Loucy (cell line): ENCODE results near the gene CLASP1.

Source experiments
- H2AFZ ChIP-seq: fragments of 200-600 bp; sonication (generic); 2 replicates; pipeline ENCODE4 v1.6.0; 2016; ENCODE audit warnings: antibody characterized with exemption, mild to moderate bottlenecking, low read length, moderate library complexity
- H3F3A ChIP-seq: fragments of 200-600 bp; 2 replicates; pipeline ENCODE4 v1.6.0; 2016; ENCODE audit warnings: antibody characterized with exemption, low read depth, mild to moderate bottlenecking
- H3K27me3 ChIP-seq: fragments of 200-600 bp; sonication (generic); 2 replicates; pipeline ENCODE4 v1.6.1; 2014; ENCODE audit warnings: low read length, mild to moderate bottlenecking; ENCODE audit not compliant: insufficient read depth, poor library complexity, severe bottlenecking
- H3K36me3 ChIP-seq: fragments of 200-600 bp; sonication (generic); 2 replicates; pipeline ENCODE4 v1.6.1; 2016; ENCODE audit warnings: low read length; ENCODE audit not compliant: insufficient read depth
- H3K4me1 ChIP-seq: fragments of 200-600 bp; sonication (generic); 2 replicates; pipeline ENCODE4 v1.5.1; 2014; ENCODE audit warnings: low read length, mild to moderate bottlenecking; ENCODE audit not compliant: insufficient read depth, poor library complexity, severe bottlenecking
- H3K4me2 ChIP-seq: fragments of 200-600 bp; sonication (generic); 2 replicates; pipeline ENCODE4 v1.6.0; 2014; ENCODE audit warnings: antibody characterized with exemption, low read length, low read depth, mild to moderate bottlenecking; ENCODE audit not compliant: poor library complexity, severe bottlenecking
- H3K4me3 ChIP-seq: fragments of 200-600 bp; sonication (generic); 2 replicates; pipeline ENCODE4 v1.5.1; 2014; ENCODE audit warnings: low read length, mild to moderate bottlenecking, mixed read lengths; ENCODE audit not compliant: poor library complexity, severe bottlenecking
- H3K79me2 ChIP-seq: fragments of 200-600 bp; sonication (generic); 2 replicates; pipeline ENCODE4 v1.6.1; 2014; ENCODE audit warnings: low read length; ENCODE audit not compliant: insufficient read depth
- H3K9ac ChIP-seq: fragments of 200-600 bp; sonication (generic); 2 replicates; pipeline ENCODE4 v1.6.0; 2014; ENCODE audit warnings: mild to moderate bottlenecking, low read depth, low read length, moderate library complexity; ENCODE audit not compliant: poor library complexity, severe bottlenecking
- H3K9me2 ChIP-seq: fragments of 200-600 bp; sonication (generic); replicated peaks from 2 replicates; pipeline ENCODE4 v1.6.1; 2016; ENCODE audit warnings: low read depth, low read length, mixed read lengths
- H3K9me3 ChIP-seq: fragments of 200-600 bp; sonication (generic); 2 replicates; pipeline ENCODE4 v1.6.1; 2014; ENCODE audit warnings: mild to moderate bottlenecking, antibody characterized with exemption, low read length, low read depth; ENCODE audit not compliant: insufficient read depth
- H4K20me1 ChIP-seq: fragments of 200-600 bp; sonication (generic); 2 replicates; pipeline ENCODE4 v1.6.0; 2014; ENCODE audit warnings: antibody characterized with exemption, low read length, mild to moderate bottlenecking; ENCODE audit not compliant: insufficient read depth, poor library complexity, severe bottlenecking
- EZH2phosphoT487 ChIP-seq: fragments of 200-600 bp; IDR thresholded peaks from 2 replicates; pipeline ENCODE4 v1.6.1; 2018; ENCODE audit warnings: antibody characterized with exemption, mild to moderate bottlenecking, moderate library complexity, borderline replicate concordance
- TF ChIP-seq, protein P1 (sequence below): fragments of 200-600 bp; sonication (generic); conservative IDR thresholded peaks from 2 replicates; pipeline ENCODE4 v1.5.1; 2014; ENCODE audit warnings: mild to moderate bottlenecking, antibody characterized with exemption, low read length

CLASP1 gene

GRCh38 chr2:121451398-121451797 is 197.9 kb downstream of the CLASP1 start:
- H3K79me2 ChIP-seq, result no peaks in the 10 kb centered on the region
- H4K20me1 ChIP-seq, result no peaks in the 10 kb centered on the region
- H3K4me3 ChIP-seq, result no peak overlapping the region
- H2AFZ ChIP-seq, result no peak overlapping the region
- H3K9me2 ChIP-seq, result no peaks in the 10 kb centered on the region
- H3K9me3 ChIP-seq, result no peaks in the 10 kb centered on the region
- H3F3A ChIP-seq, result no peaks in the 10 kb centered on the region
- H3K9ac ChIP-seq, result no peak overlapping the region
- no peaks in the 10 kb centered on the region for H3K27me3 ChIP-seq
- H3K4me1 ChIP-seq, result no peaks in the 10 kb centered on the region
- no peak overlapping the region for H3K4me2 ChIP-seq
- H3K36me3 ChIP-seq, result peaks cover 85% of the 10 kb centered on the region
- TF ChIP-seq, protein P1, sequence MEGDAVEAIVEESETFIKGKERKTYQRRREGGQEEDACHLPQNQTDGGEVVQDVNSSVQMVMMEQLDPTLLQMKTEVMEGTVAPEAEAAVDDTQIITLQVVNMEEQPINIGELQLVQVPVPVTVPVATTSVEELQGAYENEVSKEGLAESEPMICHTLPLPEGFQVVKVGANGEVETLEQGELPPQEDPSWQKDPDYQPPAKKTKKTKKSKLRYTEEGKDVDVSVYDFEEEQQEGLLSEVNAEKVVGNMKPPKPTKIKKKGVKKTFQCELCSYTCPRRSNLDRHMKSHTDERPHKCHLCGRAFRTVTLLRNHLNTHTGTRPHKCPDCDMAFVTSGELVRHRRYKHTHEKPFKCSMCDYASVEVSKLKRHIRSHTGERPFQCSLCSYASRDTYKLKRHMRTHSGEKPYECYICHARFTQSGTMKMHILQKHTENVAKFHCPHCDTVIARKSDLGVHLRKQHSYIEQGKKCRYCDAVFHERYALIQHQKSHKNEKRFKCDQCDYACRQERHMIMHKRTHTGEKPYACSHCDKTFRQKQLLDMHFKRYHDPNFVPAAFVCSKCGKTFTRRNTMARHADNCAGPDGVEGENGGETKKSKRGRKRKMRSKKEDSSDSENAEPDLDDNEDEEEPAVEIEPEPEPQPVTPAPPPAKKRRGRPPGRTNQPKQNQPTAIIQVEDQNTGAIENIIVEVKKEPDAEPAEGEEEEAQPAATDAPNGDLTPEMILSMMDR, result no peak
- no peak for TF ChIP-seq EZH2phosphoT487

- TF ChIP-seq, protein P1, result no peak
- no peak for TF ChIP-seq EZH2phosphoT487
- Histone ChIP-seq H4K20me1 (no peaks in the 10 kb centered on the region), H3K36me3 (peaks cover 85% of the 10 kb centered on the region), H3F3A (no peaks in the 10 kb centered on the region), H3K9ac (no peak overlapping the region), H2AFZ (no peak overlapping the region), H3K9me2 (no peaks in the 10 kb centered on the region), H3K27me3 (no peaks in the 10 kb centered on the region), H3K79me2 (no peaks in the 10 kb centered on the region), H3K4me1 (no peaks in the 10 kb centered on the region), H3K4me3 (no peak overlapping the region), H3K4me2 (no peak overlapping the region), H3K9me3 (no peaks in the 10 kb centered on the region)
These were observed 199.0 kb downstream of the CLASP1 start for GRCh38 chr2:121450301-121450700.

DNA sequence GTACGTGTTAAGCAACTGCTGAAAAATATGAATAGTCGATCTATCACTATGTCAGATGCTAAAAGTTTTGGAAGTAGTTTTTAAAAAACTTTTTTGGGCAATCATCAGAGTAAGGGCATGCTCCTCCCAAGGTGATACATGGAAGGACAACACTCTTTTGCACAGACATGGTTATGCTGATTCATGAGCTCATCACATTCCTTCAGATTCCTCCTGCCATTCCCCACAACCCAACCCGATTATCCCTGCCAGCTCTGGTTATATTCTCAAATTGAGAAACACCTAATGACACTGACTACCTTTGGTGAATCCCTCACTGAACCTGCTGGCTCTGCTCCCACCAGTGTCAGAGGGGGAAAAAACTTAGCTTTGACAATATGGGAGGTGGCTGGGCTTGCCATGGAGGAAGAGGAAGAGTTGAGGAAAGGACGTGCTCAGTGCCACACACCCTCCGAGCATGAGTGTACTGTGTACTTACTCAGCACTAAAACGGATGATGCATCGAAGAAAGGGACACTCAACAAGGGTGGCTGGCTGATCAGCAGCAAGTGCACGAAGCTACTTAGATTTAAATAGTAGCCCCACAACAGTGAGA is 202.5 kb downstream of the CLASP1 start:
- H3K4me2 ChIP-seq, result no peak overlapping the region
- H3K27me3 ChIP-seq, result no peaks in the 10 kb centered on the region
- no peak for TF ChIP-seq EZH2phosphoT487
- TF ChIP-seq, protein P1, result no peak
- no peaks in the 10 kb centered on the region for H3K9me3 ChIP-seq
- H3F3A ChIP-seq, result no peaks in the 10 kb centered on the region
- H4K20me1 ChIP-seq, result no peaks in the 10 kb centered on the region
- no peak overlapping the region for H3K9ac ChIP-seq
- H3K4me1 ChIP-seq, result no peaks in the 10 kb centered on the region
- no peaks in the 10 kb centered on the region for H3K9me2 ChIP-seq
- no peaks in the 10 kb centered on the region for H3K79me2 ChIP-seq
- H2AFZ ChIP-seq, result no peak overlapping the region
- H3K4me3 ChIP-seq, result no peak overlapping the region
- H3K36me3 ChIP-seq, result peaks cover 90% of the 10 kb centered on the region
